Neural crest cell (in vitro differentiated cells): ENCODE measurements around the gene RAB37. TPM values are rescaled to one million over a fixed set of nuclear protein-coding genes. Genes with fewer than 3 reads are reported as not detected.
A peak's percentile ranks its signal among the peaks of the same experiment; 100 is the strongest.

Experiments used
- DNase-seq: peaks from one replicate; pipeline ENCODE4 v3.0.0; 2021; ENCODE audit warnings: low read depth, mixed read lengths, low spot score
- H3K27ac Mint-ChIP-seq: one replicate; pipeline ENCODE4 v1.8.0; 2021; ENCODE audit warnings: mild to moderate bottlenecking, mixed read lengths; ENCODE audit not compliant: unreplicated experiment
- H3K27me3 Mint-ChIP-seq: 2 replicates; pipeline ENCODE4 v1.8.0; 2021; ENCODE audit warnings: low read depth, mild to moderate bottlenecking, mixed read lengths
- H3K36me3 Mint-ChIP-seq: 2 replicates; pipeline ENCODE4 v1.8.0; 2021; ENCODE audit warnings: low read depth, mild to moderate bottlenecking, mixed read lengths
- H3K4me1 Mint-ChIP-seq: 2 replicates; pipeline ENCODE4 v1.8.0; 2021; ENCODE audit warnings: mixed read lengths
- H3K4me3 Mint-ChIP-seq: one replicate; pipeline ENCODE4 v1.8.0; 2021; ENCODE audit warnings: mild to moderate bottlenecking, mixed read lengths
- H3K9me3 Mint-ChIP-seq: 2 replicates; pipeline ENCODE4 v1.8.0; 2021; ENCODE audit warnings: mixed read lengths
- CTCF ChIP-seq: fragments of 200-600 bp; sonication (generic); conservative IDR thresholded peaks from 2 replicates; pipeline ENCODE4 v1.5.0; 2021; ENCODE audit warnings: antibody characterized with exemption, mild to moderate bottlenecking
- total RNA-seq: library from RNA; stranded (reverse); gene quantifications from 2 replicates; pipeline ENCODE4 v1.2.1, GENCODE V29; 2021

The RAB37 gene
- total RNA-seq, 1 donor from 2014 or later: not detected

GRCh38 chr17:74768069-74768762, 31.2 kb downstream of the RAB37 start:
- Mint-ChIP-seq H3K4me3 (peak overlapping the region; percentile 28), H3K9me3 (no peaks in the 10 kb centered on the region), H3K27ac (peak overlapping the region; percentile 96), H3K36me3 (peaks cover 9% of the 10 kb centered on the region), H3K27me3 (no peaks in the 10 kb centered on the region), H3K4me1 (peaks cover 29% of the 10 kb centered on the region)
- TF ChIP-seq CTCF: no peak
- no peak for DNase-seq

GRCh38 chr17:74768763-74769114, 31.7 kb downstream of the RAB37 start:
- Mint-ChIP-seq H3K27me3 (no peaks in the 10 kb centered on the region), H3K9me3 (no peaks in the 10 kb centered on the region), H3K36me3 (peaks cover 9% of the 10 kb centered on the region), H3K27ac (peak overlapping the region; percentile 96), H3K4me3 (peak overlapping the region; percentile 28), H3K4me1 (peaks cover 25% of the 10 kb centered on the region)
- DNase-seq: no peak
- no peak for TF ChIP-seq CTCF

- Mint-ChIP-seq H3K4me3 (peak overlapping the region; percentile 49), H3K27me3 (no peaks in the 10 kb centered on the region), H3K4me1 (peaks cover 24% of the 10 kb centered on the region), H3K36me3 (peaks cover 11% of the 10 kb centered on the region), H3K27ac (no peak overlapping the region), H3K9me3 (no peaks in the 10 kb centered on the region)
- no peak for DNase-seq
- TF ChIP-seq CTCF: no peak
Observed at GRCh38 chr17:74769266-74769855, 32.3 kb downstream of the RAB37 start.

DNA sequence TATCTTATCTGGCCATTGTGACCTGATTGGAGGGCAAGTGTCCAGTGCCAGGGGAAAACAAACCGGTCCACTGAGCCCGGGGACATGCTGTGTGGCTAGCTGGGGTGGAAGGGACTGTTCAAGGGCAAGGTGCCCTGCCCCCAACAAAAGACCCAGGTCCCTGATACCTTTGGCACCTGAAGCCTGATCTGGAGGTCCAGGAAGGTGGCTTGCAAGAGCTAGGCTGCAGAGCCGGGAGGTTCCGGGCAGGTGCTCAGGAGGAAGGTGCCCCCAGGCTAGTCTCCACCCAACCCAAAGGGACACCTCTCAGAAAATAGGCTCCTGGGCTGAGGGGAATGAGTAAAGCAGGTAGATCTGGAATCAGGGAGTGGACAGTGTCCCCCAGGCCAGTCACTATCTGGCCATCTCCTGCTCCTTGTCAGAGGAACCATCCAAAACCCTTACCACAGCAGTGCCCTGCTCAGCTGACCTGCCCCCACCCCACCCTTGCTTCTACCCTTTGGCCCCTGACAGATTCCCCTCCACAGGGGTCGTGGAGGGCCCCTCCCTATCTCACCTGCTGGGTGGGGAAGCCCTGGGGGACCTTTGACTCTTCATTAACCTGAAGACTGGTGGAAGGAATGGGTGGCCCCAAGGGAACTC, 32.9 kb downstream of the RAB37 start:
- Mint-ChIP-seq H3K4me3 (peak overlapping the region; percentile 76), H3K4me1 (peaks cover 19% of the 10 kb centered on the region), H3K9me3 (no peaks in the 10 kb centered on the region), H3K27ac (no peak overlapping the region), H3K27me3 (no peaks in the 10 kb centered on the region), H3K36me3 (peaks cover 11% of the 10 kb centered on the region)
- TF ChIP-seq CTCF: no peak
- DNase-seq: no peak

DNA sequence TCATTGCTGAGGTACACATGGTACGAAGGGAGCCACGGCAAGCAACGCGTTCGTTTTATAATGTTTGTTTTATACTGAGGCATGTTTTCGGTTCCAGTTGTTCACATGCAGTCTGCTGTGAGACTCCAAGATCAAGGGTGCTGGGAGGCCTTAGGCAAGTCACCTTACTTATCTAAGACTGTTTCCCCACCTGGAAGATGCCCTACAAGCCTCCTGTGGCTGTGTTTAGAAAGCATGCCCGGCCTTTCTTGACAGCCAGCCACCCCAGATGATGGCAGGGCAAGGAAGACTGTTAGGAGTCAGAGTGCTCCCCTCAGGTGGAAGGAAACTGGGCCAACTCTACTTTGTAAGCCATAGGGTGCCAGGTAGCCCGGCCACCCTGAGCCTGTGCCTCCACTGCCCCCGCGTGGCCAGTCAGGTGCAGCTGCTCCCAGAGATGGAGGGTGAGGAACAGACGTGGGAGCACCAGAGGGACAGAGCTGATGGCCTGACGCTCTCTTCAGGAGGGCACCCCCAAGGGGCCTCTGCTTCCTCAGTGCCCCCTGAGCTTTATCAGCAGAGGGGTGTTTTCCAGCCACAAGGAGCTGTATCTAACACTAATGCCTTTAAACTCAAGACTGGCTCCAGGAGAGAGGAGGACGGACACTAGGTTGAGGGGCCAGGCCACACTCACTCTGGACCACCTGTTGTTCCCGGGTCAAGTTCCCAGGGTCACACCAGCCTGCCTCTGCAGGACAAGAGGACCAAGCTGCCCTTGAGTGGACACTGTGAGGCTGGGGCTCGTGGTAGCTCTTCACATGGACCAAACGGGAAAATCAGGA, 33.7 kb downstream of the RAB37 start:
- TF ChIP-seq CTCF: peak; percentile 82
- Mint-ChIP-seq H3K27me3 (no peaks in the 10 kb centered on the region), H3K36me3 (peaks cover 11% of the 10 kb centered on the region), H3K4me3 (peak overlapping the region; percentile 76), H3K4me1 (peaks cover 21% of the 10 kb centered on the region), H3K9me3 (no peaks in the 10 kb centered on the region), H3K27ac (no peak overlapping the region)
- peak; percentile 45 for DNase-seq
